Osteocyte (in vitro differentiated cells): ENCODE results near the gene ABCC8. TPM values are rescaled to one million over a fixed set of nuclear protein-coding genes. Genes with fewer than 3 reads are reported as not detected.

ENCODE experiments used
- DNase-seq: peaks from one replicate; pipeline ENCODE4 v3.0.0; 2021; ENCODE audit warnings: mixed read lengths; ENCODE audit not compliant: unreplicated experiment; ENCODE audit errors: extremely low spot score
- H3K27ac Mint-ChIP-seq: one replicate; pipeline ENCODE4 v1.8.0; 2021; ENCODE audit warnings: mild to moderate bottlenecking, mixed read lengths; ENCODE audit not compliant: unreplicated experiment
- H3K27me3 Mint-ChIP-seq: one replicate; pipeline ENCODE4 v1.8.0; 2021; ENCODE audit warnings: mixed read lengths; ENCODE audit not compliant: unreplicated experiment
- H3K36me3 Mint-ChIP-seq: one replicate; pipeline ENCODE4 v1.8.0; 2021; ENCODE audit warnings: mixed read lengths; ENCODE audit not compliant: unreplicated experiment
- H3K4me1 Mint-ChIP-seq: one replicate; pipeline ENCODE4 v1.8.0; 2021; ENCODE audit warnings: mixed read lengths; ENCODE audit not compliant: unreplicated experiment
- H3K4me3 Mint-ChIP-seq: one replicate; pipeline ENCODE4 v1.8.0; 2021; ENCODE audit warnings: mild to moderate bottlenecking, moderate library complexity, mixed read lengths; ENCODE audit not compliant: unreplicated experiment
- H3K9me3 Mint-ChIP-seq: one replicate; pipeline ENCODE4 v1.8.0; 2021; ENCODE audit warnings: mixed read lengths; ENCODE audit not compliant: unreplicated experiment
- total RNA-seq: library from RNA; stranded (reverse); gene quantifications from 2 replicates; pipeline ENCODE4 v1.2.1, GENCODE V29; 2021
- TF ChIP-seq, protein P1 (sequence below): fragments of 200-600 bp; sonication (generic); IDR thresholded peaks from 2 replicates; pipeline ENCODE4 v1.5.0; 2021; ENCODE audit warnings: antibody characterized with exemption, mild to moderate bottlenecking, moderate library complexity

The ABCC8 gene
- total RNA-seq, 1 donor from 2014 or later = not detected

GRCh38 chr11:17389957-17390649, 86.5 kb downstream of the ABCC8 start:
- H3K27ac Mint-ChIP-seq = no peak overlapping the region
- no peak for DNase-seq
- H3K4me3 Mint-ChIP-seq = peak overlapping the region; percentile 45
- no peaks in the 10 kb centered on the region for H3K9me3 Mint-ChIP-seq
- TF ChIP-seq, protein P1, sequence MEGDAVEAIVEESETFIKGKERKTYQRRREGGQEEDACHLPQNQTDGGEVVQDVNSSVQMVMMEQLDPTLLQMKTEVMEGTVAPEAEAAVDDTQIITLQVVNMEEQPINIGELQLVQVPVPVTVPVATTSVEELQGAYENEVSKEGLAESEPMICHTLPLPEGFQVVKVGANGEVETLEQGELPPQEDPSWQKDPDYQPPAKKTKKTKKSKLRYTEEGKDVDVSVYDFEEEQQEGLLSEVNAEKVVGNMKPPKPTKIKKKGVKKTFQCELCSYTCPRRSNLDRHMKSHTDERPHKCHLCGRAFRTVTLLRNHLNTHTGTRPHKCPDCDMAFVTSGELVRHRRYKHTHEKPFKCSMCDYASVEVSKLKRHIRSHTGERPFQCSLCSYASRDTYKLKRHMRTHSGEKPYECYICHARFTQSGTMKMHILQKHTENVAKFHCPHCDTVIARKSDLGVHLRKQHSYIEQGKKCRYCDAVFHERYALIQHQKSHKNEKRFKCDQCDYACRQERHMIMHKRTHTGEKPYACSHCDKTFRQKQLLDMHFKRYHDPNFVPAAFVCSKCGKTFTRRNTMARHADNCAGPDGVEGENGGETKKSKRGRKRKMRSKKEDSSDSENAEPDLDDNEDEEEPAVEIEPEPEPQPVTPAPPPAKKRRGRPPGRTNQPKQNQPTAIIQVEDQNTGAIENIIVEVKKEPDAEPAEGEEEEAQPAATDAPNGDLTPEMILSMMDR = no peak
- H3K36me3 Mint-ChIP-seq = no peaks in the 10 kb centered on the region
- peaks cover 23% of the 10 kb centered on the region for H3K27me3 Mint-ChIP-seq
- peaks cover 3% of the 10 kb centered on the region for H3K4me1 Mint-ChIP-seq

- no peaks in the 10 kb centered on the region for H3K9me3 Mint-ChIP-seq
- peak overlapping the region; percentile 75 for H3K4me3 Mint-ChIP-seq
- DNase-seq = no peak
- TF ChIP-seq, protein P1 = peak; percentile 83
- no peaks in the 10 kb centered on the region for H3K36me3 Mint-ChIP-seq
- H3K4me1 Mint-ChIP-seq = peaks cover 3% of the 10 kb centered on the region
- no peak overlapping the region for H3K27ac Mint-ChIP-seq
- H3K27me3 Mint-ChIP-seq = peaks cover 23% of the 10 kb centered on the region
Observed at GRCh38 chr11:17389211-17389956, 87.3 kb downstream of the ABCC8 start.

- H3K9me3 Mint-ChIP-seq = no peaks in the 10 kb centered on the region
- peaks cover 3% of the 10 kb centered on the region for H3K4me1 Mint-ChIP-seq
- DNase-seq = no peak
- H3K4me3 Mint-ChIP-seq = peak within 1 kb of the TSS; percentile 75
- no peaks in the 10 kb centered on the region for H3K36me3 Mint-ChIP-seq
- H3K27ac Mint-ChIP-seq = no peak within 1 kb of the TSS
- H3K27me3 Mint-ChIP-seq = peaks cover 23% of the 10 kb centered on the region
- TF ChIP-seq, protein P1 = no peak
Observed at GRCh38 chr11:17388609-17389210, 87.9 kb downstream of the ABCC8 start, which contains the start of gene KCNJ11. TSS of gene KCNJ11 (minus strand) at chr11:17388659. CDS start at chr11:17388091, 568 bp downstream.

GRCh38 chr11:17387811-17388210, 88.8 kb downstream of the ABCC8 start:
- Mint-ChIP-seq H3K27me3 (peaks cover 23% of the 10 kb centered on the region), H3K4me3 (no peak overlapping the region), H3K4me1 (peaks cover 3% of the 10 kb centered on the region), H3K9me3 (no peaks in the 10 kb centered on the region), H3K27ac (no peak overlapping the region), H3K36me3 (no peaks in the 10 kb centered on the region)
- TF ChIP-seq, protein P1 = no peak
- no peak for DNase-seq

GRCh38 chr11:17387254-17387653, 89.4 kb downstream of the ABCC8 start:
- Mint-ChIP-seq H3K9me3 (no peaks in the 10 kb centered on the region), H3K27ac (no peak overlapping the region), H3K36me3 (no peaks in the 10 kb centered on the region), H3K27me3 (peaks cover 23% of the 10 kb centered on the region), H3K4me1 (peaks cover 3% of the 10 kb centered on the region), H3K4me3 (no peak overlapping the region)
- DNase-seq = no peak
- TF ChIP-seq, protein P1 = no peak
